ENCODE results near the gene KCNC1.

Gene KCNC1

GRCh38 chr11:17816232-17816931 is 81.8 kb downstream of the KCNC1 start:
- DNase-seq (ENCODE audit: low read depth in 4 of 4, low spot score in 1 of 4): no peak

- DNase-seq (ENCODE audit: low read depth in 4 of 4, low spot score in 1 of 4): no peak
Measured at GRCh38 chr11:17821648-17822400, 87.2 kb downstream of the KCNC1 start.

DNA sequence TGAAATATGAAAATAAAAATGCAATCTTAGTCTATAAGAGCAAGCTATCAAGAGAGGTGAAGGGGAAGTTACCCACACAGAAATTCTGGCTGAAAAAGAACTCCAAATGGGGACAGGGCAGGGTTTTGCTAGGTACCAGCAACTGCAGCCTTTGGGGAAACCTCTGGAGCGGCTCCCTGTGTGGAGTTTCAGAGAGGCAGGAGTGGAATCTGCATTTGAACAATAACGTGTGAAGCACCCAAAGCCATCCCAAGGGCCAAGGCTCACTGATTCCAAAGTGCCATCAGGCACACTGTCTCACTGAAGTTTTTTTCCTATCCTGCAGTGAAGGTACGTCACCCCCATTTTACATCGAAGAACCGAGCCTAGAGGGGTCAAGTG is 87.8 kb downstream of the KCNC1 start:
- no peak for DNase-seq (ENCODE audit: low read depth in 4 of 4, low spot score in 1 of 4)

- DNase-seq (ENCODE audit: low read depth in 4 of 4, low spot score in 1 of 4): no peak
Measured at GRCh38 chr11:17827006-17827405, 92.4 kb downstream of the KCNC1 start.

DNA sequence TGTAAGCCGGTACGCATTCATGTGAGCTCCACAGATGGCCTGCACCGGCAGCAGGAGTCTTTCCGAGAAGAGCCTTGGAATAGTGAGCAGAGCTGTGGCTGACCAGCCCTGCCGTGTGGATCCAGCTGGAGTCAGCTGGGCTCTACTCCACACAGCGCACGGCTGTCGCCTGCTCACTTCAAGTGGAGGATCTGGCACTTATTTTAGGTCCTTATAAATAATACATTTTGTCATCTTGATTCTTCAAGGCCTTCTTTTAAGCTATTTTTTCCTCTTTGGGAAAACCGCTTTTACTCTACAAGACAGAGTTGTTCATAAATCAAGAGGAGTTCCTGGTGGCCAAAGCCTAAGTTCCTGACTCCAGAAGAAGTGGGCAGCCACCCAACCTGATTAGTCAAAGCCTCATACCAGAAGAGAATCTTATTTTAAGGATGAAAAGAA is 93.8 kb downstream of the KCNC1 start:
- no peak for DNase-seq (ENCODE audit: low read depth in 4 of 4, low spot score in 1 of 4)

DNA sequence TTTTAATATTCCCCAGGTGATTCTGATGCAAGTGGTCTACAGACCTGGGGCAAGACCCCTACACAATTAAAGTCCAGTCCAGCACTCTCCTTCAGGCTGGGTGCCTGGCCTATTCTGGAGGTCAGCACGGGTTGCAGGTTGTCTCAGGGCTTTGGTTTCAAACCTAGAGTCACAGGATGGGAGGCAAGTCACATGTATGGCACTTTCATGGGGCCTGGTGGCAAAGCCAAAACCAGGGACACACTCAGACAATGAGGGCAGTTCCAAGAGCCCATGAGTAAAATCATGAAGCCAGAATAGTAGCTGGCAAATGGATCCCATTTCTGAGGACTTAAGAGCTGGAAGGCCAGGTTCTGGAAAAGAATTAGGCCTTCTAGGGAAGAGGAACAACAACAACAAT is 96.6 kb downstream of the KCNC1 start:
- no peak for DNase-seq (ENCODE audit: low read depth in 4 of 4, low spot score in 1 of 4)

GRCh38 chr11:17831883-17832282 is 97.3 kb downstream of the KCNC1 start:
- DNase-seq (ENCODE audit: low read depth in 4 of 4, low spot score in 1 of 4): no peak
